Measurements from ENCODE around the gene BCHE.

- TF ChIP-seq CTCF (IDR thresholded peaks at IDR 0.05): no peak
- no peak for TF ChIP-seq POLR2A (IDR thresholded peaks at IDR 0.05)
- no peak for TF ChIP-seq POLR2AphosphoS5 (IDR thresholded peaks at IDR 0.05; ENCODE audit: insufficient read depth in 1 of 2, low read depth in 1 of 2)
These were observed 38.4 kb upstream of the BCHE start for GRCh38 chr3:165875644-165876043.

Data from vagina (tissue), 2 donors.